H1 (cell line): ENCODE results near the gene MYCBP2. TPM values are rescaled to one million over a fixed set of nuclear protein-coding genes. Genes with fewer than 3 reads are reported as not detected.

ENCODE experiments used
- CTCF ChIA-PET: fragments of 300-600 bp; sonication (Branson Sonifier 250); formaldehyde crosslinking; loops from one replicate; lab custom pipeline; 2021; ENCODE audit not compliant: partially characterized antibody; lab: Charles Lee
- POLR2A ChIA-PET: fragments of 300-600 bp; sonication (Branson Sonifier 250); formaldehyde crosslinking; loops from one replicate; lab custom pipeline; 2021; ENCODE audit warnings: inconsistent platforms; ENCODE audit not compliant: partially characterized antibody; lab: Charles Lee
- DNase-seq, 2 experiments: peaks; one replicate each; pipeline versions ENCODE4 v3.0.0 to v3.0.0-alpha.2; 2010 to 2022; ENCODE audit warnings: low spot score in 2 of 2, low read depth in 1 of 2, mixed read lengths in 1 of 2
- FAIRE-seq: peaks from 2 replicates; lab custom pipeline; 2011; peaks lifted over from hg19 to GRCh38; lab: Jason Lieb, UNC
- H2AFZ ChIP-seq: 2 replicates; pipeline ENCODE4 v1.8.1; 2012; ENCODE audit warnings: low read length, inconsistent platforms
- H2AK5ac ChIP-seq: 2 replicates; pipeline ENCODE4 v1.6.1; 2013; ENCODE audit warnings: low read depth, low read length
- H2BK120ac ChIP-seq: replicated peaks from 2 replicates; pipeline ENCODE3; 2013; ENCODE audit warnings: low read depth, low read length, inconsistent platforms
- H2BK12ac ChIP-seq: 2 replicates; pipeline ENCODE4 v1.6.1; 2013; ENCODE audit warnings: low read depth, low read length
- H2BK15ac ChIP-seq: 2 replicates; pipeline ENCODE4 v1.6.1; 2013; ENCODE audit warnings: low read length
- H2BK20ac ChIP-seq: 2 replicates; pipeline ENCODE4 v1.6.1; 2013; ENCODE audit warnings: low read length
- H2BK5ac ChIP-seq: 2 replicates; pipeline ENCODE4 v1.6.1; 2013; ENCODE audit warnings: low read depth, low read length
- H3K14ac ChIP-seq: 2 replicates; pipeline ENCODE4 v1.6.1; 2013; ENCODE audit warnings: inconsistent platforms; ENCODE audit not compliant: insufficient read length
- H3K18ac ChIP-seq: 2 replicates; pipeline ENCODE4 v1.6.1; 2013; ENCODE audit warnings: low read length; ENCODE audit errors: extremely low read depth
- H3K23ac ChIP-seq: 2 replicates; pipeline ENCODE4 v1.6.1; 2013; ENCODE audit warnings: inconsistent platforms; ENCODE audit not compliant: insufficient read length
- H3K23me2 ChIP-seq: 2 replicates; pipeline ENCODE4 v1.6.1; 2013; ENCODE audit warnings: low read depth, low read length
- H3K27ac ChIP-seq: 2 replicates; pipeline ENCODE4 v1.6.1; 2011; ENCODE audit warnings: low read depth, low read length, inconsistent platforms
- H3K27me3 ChIP-seq, 4 experiments: replicated peaks in 1 of 4; 1 replicate in 1 of 4; 2 replicates in 3 of 4; pipeline versions ENCODE4 v1.6.1 to v1.8.1; 2011 to 2013; ENCODE audit warnings: low read length in 3 of 4, mild to moderate bottlenecking in 3 of 4, inconsistent platforms in 2 of 4, mixed read lengths in 2 of 4, moderate library complexity in 1 of 4; ENCODE audit not compliant: control insufficient read depth in 3 of 4, insufficient read depth in 3 of 4; ENCODE audit errors: extremely low read depth in 1 of 4
- H3K36me3 ChIP-seq, 4 experiments: 2 replicates each; pipeline versions ENCODE4 v1.6.1 to v1.8.1; 2011 to 2013; ENCODE audit warnings: mild to moderate bottlenecking in 4 of 4, low read length in 3 of 4, moderate library complexity in 2 of 4, control low read depth in 1 of 4, inconsistent platforms in 1 of 4; ENCODE audit not compliant: insufficient read depth in 4 of 4, control insufficient read depth in 2 of 4
- H3K4ac ChIP-seq: replicated peaks from 2 replicates; pipeline ENCODE3; 2013; ENCODE audit warnings: low read length, low read depth, mixed read lengths, inconsistent platforms; ENCODE audit not compliant: insufficient read length
- H3K4me1 ChIP-seq, 4 experiments: replicated peaks in 1 of 4; 1 replicate in 1 of 4; 2 replicates in 3 of 4; pipeline versions ENCODE4 v1.6.1 to v1.8.1; 2011 to 2013; ENCODE audit warnings: low read length in 3 of 4, inconsistent platforms in 2 of 4, mixed read lengths in 1 of 4; ENCODE audit not compliant: insufficient read depth in 4 of 4, control insufficient read depth in 3 of 4
- H3K4me2 ChIP-seq, 2 experiments: 2 replicates each; pipeline versions ENCODE4 v1.6.1 to v1.8.1; 2011 to 2013; ENCODE audit warnings: low read depth in 2 of 2, low read length in 2 of 2, control low read depth in 1 of 2, inconsistent platforms in 1 of 2, mild to moderate bottlenecking in 1 of 2; ENCODE audit not compliant: insufficient read depth in 1 of 2
- H3K4me3 ChIP-seq, 4 experiments: fragments of 200-600, 300-600 bp in 1 of 4; sonication (generic), shearing (Covaris generic), sonication (Bioruptor Twin) in 1 of 4; 2 replicates each; pipeline versions ENCODE4 v1.5.1 to v1.8.1; 2011 to 2016; ENCODE audit warnings: low read length in 4 of 4, low read depth in 3 of 4, control low read depth in 2 of 4, inconsistent platforms in 2 of 4, mild to moderate bottlenecking in 2 of 4, mixed read lengths in 1 of 4, moderate library complexity in 1 of 4; ENCODE audit not compliant: insufficient read depth in 2 of 4; ENCODE audit errors: extremely low read depth in 1 of 4
- H3K56ac ChIP-seq: replicated peaks from 2 replicates; pipeline ENCODE3; 2013; ENCODE audit warnings: low read depth, mild to moderate bottlenecking, mixed read lengths, low read length, inconsistent platforms; ENCODE audit not compliant: insufficient read length
- H3K79me1 ChIP-seq: 2 replicates; pipeline ENCODE4 v1.6.1; 2013; ENCODE audit warnings: low read depth, low read length, control low read depth
- H3K79me2 ChIP-seq, 2 experiments: 2 replicates each; pipeline versions ENCODE4 v1.6.1 to v1.8.1; 2012 to 2013; ENCODE audit warnings: low read length in 2 of 2, mild to moderate bottlenecking in 2 of 2, inconsistent platforms in 1 of 2; ENCODE audit not compliant: insufficient read depth in 2 of 2, control insufficient read depth in 1 of 2
- H3K9ac ChIP-seq, 4 experiments: replicated peaks in 1 of 4; 1 replicate in 1 of 4; 2 replicates in 3 of 4; pipeline versions ENCODE4 v1.6.1 to v1.8.1; 2011 to 2013; ENCODE audit warnings: low read depth in 3 of 4, low read length in 3 of 4, control low read depth in 2 of 4, mild to moderate bottlenecking in 2 of 4, moderate library complexity in 2 of 4, inconsistent platforms in 1 of 4; ENCODE audit errors: extremely low read depth in 1 of 4
- H3K9me3 ChIP-seq, 2 experiments: 2 replicates each; pipeline versions ENCODE4 v1.6.1 to v1.8.1; 2012 to 2013; ENCODE audit warnings: mild to moderate bottlenecking in 2 of 2, moderate library complexity in 2 of 2, control low read depth in 1 of 2, inconsistent platforms in 1 of 2, low read depth in 1 of 2, low read length in 1 of 2, mixed read lengths in 1 of 2; ENCODE audit not compliant: insufficient read depth in 2 of 2
- H4K20me1 ChIP-seq, 2 experiments: replicated peaks in 1 of 2; 2 replicates each; pipeline versions ENCODE3 to v1.8.1; 2011 to 2013; ENCODE audit warnings: inconsistent platforms in 2 of 2, low read length in 2 of 2, mild to moderate bottlenecking in 1 of 2; ENCODE audit not compliant: insufficient read depth in 2 of 2, control insufficient read depth in 1 of 2
- H4K5ac ChIP-seq: 2 replicates; pipeline ENCODE4 v1.6.1; 2013; ENCODE audit warnings: low read length, low read depth, mixed read lengths, inconsistent platforms; ENCODE audit not compliant: insufficient read length
- H4K8ac ChIP-seq: 2 replicates; pipeline ENCODE4 v1.8.0; 2013; ENCODE audit warnings: mild to moderate bottlenecking, moderate library complexity, low read length, inconsistent platforms; ENCODE audit not compliant: insufficient read depth; ENCODE audit errors: extremely low read depth
- H4K91ac ChIP-seq: replicated peaks from 2 replicates; pipeline ENCODE3; 2013; ENCODE audit warnings: low read length, mixed read lengths, inconsistent platforms; ENCODE audit not compliant: insufficient read length
- SIN3A ChIP-seq, 2 experiments: IDR thresholded peaks in 1 of 2; conservative IDR thresholded peaks in 1 of 2; 2 replicates each; pipeline ENCODE4 v1.6.1; 2011 to 2012; ENCODE audit warnings: low read length in 2 of 2, improper control_type of control experiment in 1 of 2, low read depth in 1 of 2, mild to moderate bottlenecking in 1 of 2
- WGBS, 2 experiments: shearing (Covaris generic) in 1 of 2; methylation state at CpG; one replicate each; pipeline versions ENCODE4 v1.1.6 to v1.1.7; 2013 to 2015; ENCODE audit warnings: low lambda C conversion rate in 2 of 2, mixed read lengths in 2 of 2, inconsistent platforms in 1 of 2, low coverage in 1 of 2, missing lambda C conversion rate in 1 of 2; ENCODE audit not compliant: insufficient replicate concordance in 2 of 2, insufficient coverage in 1 of 2, insufficient read length in 1 of 2; ENCODE audit errors: extremely low coverage in 1 of 2, missing lambda C conversion rate in 1 of 2; 5-methylcytosine and 5-hydroxymethylcytosine counted together
- polyA plus RNA-seq, 7 experiments: library from polyadenylated mRNA; depleted of rRNA in 3 of 7; stranded (reverse) in 5 of 7; unstranded in 2 of 7; fragments of >200 nt in 5 of 7; fragments of 200-250 nt in 2 of 7; gene quantifications; 1 replicate in 5 of 7; 2 replicates in 1 of 7; 4 replicates in 1 of 7; pipeline versions ENCODE4 v1.2.1 to v1.2.3, GENCODE V29; 2011 to 2013; ENCODE audit warnings: missing spikeins in 2 of 7, mixed read lengths in 2 of 7
- total RNA-seq: library from RNA; stranded (reverse); fragmentation: NEBNext Ultra II Directional; extraction: Animal tissue kit (Norgen Biotek cat#: 25700); gene quantifications from 2 replicates; pipeline ENCODE4 v1.2.1, GENCODE V29; 2021

MYCBP2 gene
- total and polyA plus RNA-seq, 2 of the 8 experiments (the other 6 are each of a cell fraction or from before 2014, with no cell fraction given) = 19.0 to 52.1 TPM

GRCh38 chr13:77014906-77015685 lies 311.8 kb downstream of the MYCBP2 start:
- 95% methylated on average over 2 of the region's 2 CpGs; no CpG with 5 or more reads in 1 of the 2 experiments for WGBS, 2 experiments
- H3K27ac ChIP-seq = no peak overlapping the region
- no peaks in the 10 kb centered on the region for H3K4me1 ChIP-seq
- H3K27me3 ChIP-seq = no peaks in the 10 kb centered on the region
- no peak overlapping the region for H4K8ac ChIP-seq
- H3K4ac ChIP-seq = no peak overlapping the region
- H2BK15ac ChIP-seq = no peak overlapping the region
- no peak overlapping the region for H3K18ac ChIP-seq
- H3K79me1 ChIP-seq = no peaks in the 10 kb centered on the region
- no peak overlapping the region for H2BK12ac ChIP-seq
- H3K14ac ChIP-seq = no peak overlapping the region
- no peak overlapping the region for H3K4me2 ChIP-seq
- DNase-seq (no peak), FAIRE-seq (no peak)
- no peak for TF ChIP-seq SIN3A (conservative IDR thresholded peaks at IDR 0.05 in 1 of 2, IDR thresholded peaks at IDR 0.05 in 1 of 2; ENCODE audit: low read depth in 1 of 2, low read length in 2 of 2)
- H2AFZ ChIP-seq = no peak overlapping the region
- H2BK120ac ChIP-seq = no peak overlapping the region
- H3K4me3 ChIP-seq = no peak overlapping the region
- H3K23me2 ChIP-seq = no peaks in the 10 kb centered on the region; the same call in 1 of the 2 replicates
- H4K91ac ChIP-seq = no peak overlapping the region
- H3K9me3 ChIP-seq = no peaks in the 10 kb centered on the region
- H3K9ac ChIP-seq = no peak overlapping the region
- no peak overlapping the region for H4K5ac ChIP-seq
- no peak overlapping the region for H2AK5ac ChIP-seq
- no peak overlapping the region for H3K56ac ChIP-seq
- ChIA-PET POLR2A (interaction anchor here (1.8 kb wide), 1 partner anchor 12 kb away, joined by 5 read pairs; the partner anchor contains the start of gene FBXL3), CTCF (interaction anchor here (0.9 to 2.2 kb wide), 2 partner anchors 12 to 14 kb away, joined by 4 to 8 read pairs; no protein-coding TSS in a partner anchor)
- no peak overlapping the region for H3K23ac ChIP-seq
- peaks cover 17 to 73% (median 39%) of the 10 kb centered on the region in 4 experiments for H3K36me3 ChIP-seq
- H2BK5ac ChIP-seq = no peak overlapping the region
- H3K79me2 ChIP-seq = peaks cover 0 to 12% of the 10 kb centered on the region in 2 experiments; a peak in 2 of 4 replicates
- peaks cover 0 to 2% of the 10 kb centered on the region in 2 experiments for H4K20me1 ChIP-seq
- no peak overlapping the region for H2BK20ac ChIP-seq
